HG03039 (cell line): ENCODE data around the gene ARHGAP21.
"Not testable (repeated sequence)": the region's sequence is repeated elsewhere in the genome, so short reads cannot be mapped to it uniquely, and the experiment has no call there.

Experiments
- ATAC-seq: cut with Tn5 transposase; IDR thresholded peaks from one replicate; pipeline ENCODE4 v1.9.1; 2021; ENCODE audit warnings: mild to moderate bottlenecking, moderate library complexity; ENCODE audit not compliant: unreplicated experiment

Gene ARHGAP21

GRCh38 chr10:24643679-24644209, 79.9 kb downstream of the ARHGAP21 start:
- no peak for ATAC-seq

- peak; percentile 71 for ATAC-seq
These were observed 80.6 kb downstream of the ARHGAP21 start for GRCh38 chr10:24642921-24643678.

- ATAC-seq, result no peak
These were observed 84.6 kb downstream of the ARHGAP21 start for GRCh38 chr10:24639124-24639523.

GRCh38 chr10:24625778-24626177, 97.9 kb downstream of the ARHGAP21 start:
- ATAC-seq, result no peak

DNA sequence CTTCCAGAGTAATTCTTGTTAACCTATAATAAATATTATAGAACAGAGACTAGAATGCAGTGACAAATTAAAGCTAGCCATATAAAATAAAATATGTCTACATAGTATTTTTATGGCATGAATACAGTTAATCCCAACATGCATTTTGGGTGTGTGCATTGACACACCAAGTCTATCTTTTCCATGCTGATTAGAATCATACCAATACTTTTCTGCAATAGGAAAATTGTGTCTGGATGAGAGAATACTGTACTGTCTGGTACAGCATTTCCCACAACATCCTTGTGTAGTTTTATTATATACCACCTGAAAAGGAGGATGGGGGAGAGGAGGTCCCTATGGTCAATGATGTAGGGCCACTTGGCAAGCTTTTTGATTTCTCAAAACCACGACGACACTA, 100.3 kb downstream of the ARHGAP21 start:
- no peak for ATAC-seq

GRCh38 chr10:24622781-24623301, 100.8 kb downstream of the ARHGAP21 start:
- no peak for ATAC-seq

DNA sequence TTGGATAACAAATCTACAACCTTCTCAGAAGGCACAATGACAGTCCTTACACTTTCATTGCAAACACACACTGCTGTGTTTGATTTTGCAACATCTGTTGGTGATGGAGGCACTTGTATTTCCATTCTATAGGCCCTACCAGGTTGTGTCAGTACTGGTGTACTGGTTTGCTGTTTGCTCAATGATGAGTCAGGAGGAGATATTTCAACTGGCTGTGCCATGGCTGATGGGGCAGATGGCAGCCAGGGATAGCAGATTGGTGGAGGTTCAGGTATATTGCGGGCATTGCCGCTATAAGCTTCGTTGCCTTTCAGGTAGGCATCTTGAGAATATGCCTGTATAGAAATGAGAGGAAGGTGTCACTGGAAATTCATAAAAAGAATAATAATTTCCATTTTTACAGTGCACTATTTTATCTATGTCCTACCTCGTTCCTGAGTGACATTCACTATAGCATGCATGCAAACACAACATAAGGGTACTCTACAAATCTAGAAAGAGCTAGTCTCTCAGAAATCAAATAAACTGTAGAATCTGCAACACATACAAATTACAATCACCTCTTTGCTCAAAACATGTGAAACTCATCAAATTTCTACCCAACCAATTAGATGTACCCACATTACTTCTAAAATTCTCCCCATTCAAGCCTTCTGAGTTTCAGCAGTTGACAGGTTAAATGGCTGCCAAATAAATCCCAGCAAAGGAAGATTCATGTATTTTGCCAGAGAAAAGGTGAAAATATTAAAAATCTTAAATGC, 102.5 kb downstream of the ARHGAP21 start:
- not testable (repeated sequence) for ATAC-seq

- not testable (repeated sequence) for ATAC-seq
These were observed 103.7 kb downstream of the ARHGAP21 start for GRCh38 chr10:24619994-24620310.

- ATAC-seq, result not testable (repeated sequence)
These were observed 104.2 kb downstream of the ARHGAP21 start for GRCh38 chr10:24619291-24619993.

- no peak for ATAC-seq
These were observed 105.3 kb downstream of the ARHGAP21 start for GRCh38 chr10:24618401-24618800.

DNA sequence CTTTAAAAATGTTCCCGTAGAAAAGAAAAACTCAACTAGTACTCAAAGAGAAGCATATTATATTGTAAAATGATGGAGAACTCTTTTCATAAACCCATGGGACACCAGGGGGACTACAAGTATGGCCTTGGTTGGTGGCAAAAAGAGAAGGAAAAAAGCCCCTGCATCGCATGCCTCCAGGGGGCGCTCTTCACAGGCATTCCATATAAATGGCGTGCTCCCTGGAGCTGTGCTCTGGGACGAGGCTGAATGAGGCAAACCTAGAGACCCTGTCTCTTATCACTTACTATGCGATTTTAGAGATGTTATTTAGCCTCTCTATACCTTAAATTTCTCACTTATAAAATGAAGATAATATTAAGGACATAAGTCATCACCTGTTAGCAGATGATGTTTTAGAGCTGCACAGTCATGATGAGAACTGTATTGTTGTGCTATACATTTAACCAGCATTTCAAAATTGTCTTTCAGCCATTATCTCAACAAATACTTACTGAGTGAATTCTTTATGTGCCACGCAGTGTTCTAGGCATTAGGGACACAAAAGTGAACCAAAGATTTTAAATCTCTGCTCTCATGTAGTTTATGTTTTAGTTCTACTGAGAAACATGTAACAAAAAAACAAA, 105.8 kb downstream of the ARHGAP21 start:
- no peak for ATAC-seq

- no peak for ATAC-seq
These were observed 107.2 kb downstream of the ARHGAP21 start for GRCh38 chr10:24616536-24616935.

DNA sequence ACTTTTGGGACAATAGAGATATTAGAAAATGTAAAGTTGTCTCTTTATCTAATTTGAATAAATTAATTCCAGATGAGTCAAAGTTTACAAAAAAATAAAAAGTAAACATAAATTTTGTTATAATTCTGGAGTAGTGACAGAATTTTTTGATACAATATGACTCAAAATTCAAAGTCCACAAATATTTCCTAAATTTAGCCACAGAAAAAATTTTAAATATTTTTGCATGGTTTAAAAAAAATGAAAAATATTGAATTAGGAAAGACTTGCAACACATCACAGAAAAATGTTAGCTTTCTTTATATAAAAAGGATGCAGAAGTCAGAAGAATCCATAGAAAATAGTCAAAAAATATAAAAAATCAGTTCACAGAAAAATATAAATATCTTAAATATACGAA, 117.7 kb downstream of the ARHGAP21 start:
- ATAC-seq, result no peak

- no peak for ATAC-seq
These were observed 118.5 kb downstream of the ARHGAP21 start for GRCh38 chr10:24605141-24605540.

GRCh38 chr10:24603333-24603732, 120.4 kb downstream of the ARHGAP21 start:
- ATAC-seq, result no peak

GRCh38 chr10:24597961-24598360, 125.7 kb downstream of the ARHGAP21 start:
- no peak for ATAC-seq

- ATAC-seq, result no peak
These were observed 126.3 kb downstream of the ARHGAP21 start for GRCh38 chr10:24597426-24597825.

GRCh38 chr10:24596217-24596930, 127.3 kb downstream of the ARHGAP21 start:
- no peak for ATAC-seq

DNA sequence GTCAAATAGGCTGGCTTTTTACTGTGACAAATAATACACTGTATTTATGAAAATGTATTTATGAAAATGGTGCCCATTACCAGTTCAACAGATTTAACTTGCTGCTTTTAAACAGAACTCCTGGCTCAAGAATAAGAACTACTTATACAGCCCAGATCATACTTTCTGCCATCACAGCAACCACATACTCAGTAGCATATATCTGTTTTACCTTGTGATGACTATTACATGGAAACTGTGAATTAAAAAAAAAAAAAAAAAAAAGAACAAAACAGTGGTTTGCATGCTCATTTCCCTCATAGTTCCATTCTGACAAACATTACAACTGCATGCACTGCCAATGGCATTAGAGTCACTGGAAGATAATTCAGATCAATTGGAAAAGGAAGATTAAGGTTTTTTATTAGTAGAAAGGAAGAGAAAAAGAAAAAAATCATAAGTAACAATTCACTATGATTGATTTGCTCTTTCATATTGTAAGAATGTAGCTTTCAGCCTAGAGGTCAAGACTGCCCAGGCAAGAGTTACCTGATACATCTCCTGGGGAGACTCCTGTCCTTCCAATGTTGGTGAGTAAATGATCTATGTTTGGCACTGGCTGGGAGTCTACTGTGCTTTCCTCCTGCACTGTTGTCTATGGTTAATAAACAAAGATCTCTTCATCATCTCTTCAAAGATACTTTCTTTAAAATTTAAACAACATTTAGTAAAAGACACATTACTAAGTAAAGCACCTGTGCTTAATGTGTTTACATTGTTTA, 132.8 kb downstream of the ARHGAP21 start:
- no peak for ATAC-seq
